Measurements from ENCODE around the gene SPATA31D3. TPM values are rescaled to one million over a fixed set of nuclear protein-coding genes. Genes with fewer than 3 reads are reported as not detected.

Gene SPATA31D3
- total and polyA plus RNA-seq, 2 experiments from 2014 or later: not detected

- peak; percentile 33 for DNase-seq
- no peak overlapping the region for H3K27ac ChIP-seq
- no peaks in the 10 kb centered on the region for H3K36me3 ChIP-seq (ENCODE audit: low read depth)
- no peak overlapping the region for H3K4me2 ChIP-seq (ENCODE audit: unreplicated experiment)
- TF ChIP-seq EZH2 (IDR thresholded peaks at IDR 0.05; ENCODE audit: insufficient read depth, poor library complexity, severe bottlenecking) (no peak), EZH2phosphoT487 (IDR thresholded peaks at IDR 0.05; ENCODE audit: insufficient read depth, low read depth) (no peak)
- no peaks in the 10 kb centered on the region for H4K20me1 ChIP-seq (ENCODE audit: insufficient read depth)
- no peak overlapping the region for H3K9ac ChIP-seq
- no peaks in the 10 kb centered on the region for H3K9me3 ChIP-seq (ENCODE audit: low read depth)
- no peaks in the 10 kb centered on the region for H3K9me2 ChIP-seq (ENCODE audit: insufficient read depth)
- H3K4me3 ChIP-seq: no peak overlapping the region
- no peak overlapping the region for H2AFZ ChIP-seq
- no peaks in the 10 kb centered on the region for H3K79me2 ChIP-seq (ENCODE audit: insufficient read depth)
- in situ Hi-C loops (cut with MboI): no loop called here
- no peaks in the 10 kb centered on the region for H3F3A ChIP-seq (ENCODE audit: insufficient read depth)
- H3K27me3 ChIP-seq (replicated peaks; ENCODE audit: insufficient read depth): no peaks in the 10 kb centered on the region; the same call in 1 of the 2 replicates
- H3K4me1 ChIP-seq (ENCODE audit: insufficient read depth): no peaks in the 10 kb centered on the region
Measured at GRCh38 chr9:81969971-81970370, 26.7 kb downstream of the SPATA31D3 start.

- Histone ChIP-seq H3K27ac (no peak overlapping the region), H3F3A (ENCODE audit: insufficient read depth) (no peaks in the 10 kb centered on the region), H3K79me2 (ENCODE audit: insufficient read depth) (no peaks in the 10 kb centered on the region), H3K27me3 (replicated peaks; ENCODE audit: insufficient read depth) (no peaks in the 10 kb centered on the region; the same call in 1 of the 2 replicates), H3K4me1 (ENCODE audit: insufficient read depth) (no peaks in the 10 kb centered on the region), H3K36me3 (ENCODE audit: low read depth) (no peaks in the 10 kb centered on the region), H3K9ac (no peak overlapping the region), H3K9me3 (ENCODE audit: low read depth) (no peaks in the 10 kb centered on the region), H3K4me2 (ENCODE audit: unreplicated experiment) (no peak overlapping the region), H3K9me2 (ENCODE audit: insufficient read depth) (no peaks in the 10 kb centered on the region), H2AFZ (no peak overlapping the region), H3K4me3 (no peak overlapping the region), H4K20me1 (ENCODE audit: insufficient read depth) (no peaks in the 10 kb centered on the region)
- no peak for TF ChIP-seq EZH2 (IDR thresholded peaks at IDR 0.05; ENCODE audit: insufficient read depth, poor library complexity, severe bottlenecking)
- no peak for TF ChIP-seq EZH2phosphoT487 (IDR thresholded peaks at IDR 0.05; ENCODE audit: insufficient read depth, low read depth)
- in situ Hi-C loops (cut with MboI): no loop called here
- no peak for DNase-seq
Measured at GRCh38 chr9:81971727-81972126, 28.4 kb downstream of the SPATA31D3 start.

- Histone ChIP-seq H3K9me2 (ENCODE audit: insufficient read depth) (no peaks in the 10 kb centered on the region), H3K4me2 (ENCODE audit: unreplicated experiment) (no peak overlapping the region), H3K27me3 (replicated peaks; ENCODE audit: insufficient read depth) (no peaks in the 10 kb centered on the region; the same call in 1 of the 2 replicates), H3K27ac (no peak overlapping the region), H3K4me1 (ENCODE audit: insufficient read depth) (peaks cover 6% of the 10 kb centered on the region; the same call in 1 of the 2 replicates), H3K79me2 (ENCODE audit: insufficient read depth) (no peaks in the 10 kb centered on the region), H2AFZ (no peak overlapping the region), H3F3A (ENCODE audit: insufficient read depth) (no peaks in the 10 kb centered on the region), H3K4me3 (no peak overlapping the region), H3K9ac (no peak overlapping the region), H3K36me3 (ENCODE audit: low read depth) (no peaks in the 10 kb centered on the region), H4K20me1 (ENCODE audit: insufficient read depth) (no peaks in the 10 kb centered on the region), H3K9me3 (ENCODE audit: low read depth) (no peaks in the 10 kb centered on the region)
- DNase-seq: no peak
- TF ChIP-seq EZH2phosphoT487 (IDR thresholded peaks at IDR 0.05; ENCODE audit: insufficient read depth, low read depth) (no peak), EZH2 (IDR thresholded peaks at IDR 0.05; ENCODE audit: insufficient read depth, poor library complexity, severe bottlenecking) (no peak)
- in situ Hi-C loops (cut with MboI): no loop called here
- WGBS, 2 experiments (ENCODE audit: low coverage in 1 of 2, low lambda C conversion rate in 2 of 2, missing lambda C conversion rate in 2 of 2): 28 to 37% methylated on average over 5 of the region's 5 CpGs
Measured at GRCh38 chr9:81974764-81975163, 31.5 kb downstream of the SPATA31D3 start.

GRCh38 chr9:81976351-81976750, 33.1 kb downstream of the SPATA31D3 start:
- DNase-seq: no peak
- no peak for TF ChIP-seq EZH2phosphoT487 (IDR thresholded peaks at IDR 0.05; ENCODE audit: insufficient read depth, low read depth)
- no peak for TF ChIP-seq EZH2 (IDR thresholded peaks at IDR 0.05; ENCODE audit: insufficient read depth, poor library complexity, severe bottlenecking)
- Histone ChIP-seq H3K27me3 (replicated peaks; ENCODE audit: insufficient read depth) (no peaks in the 10 kb centered on the region; the same call in 1 of the 2 replicates), H3K9me3 (ENCODE audit: low read depth) (no peaks in the 10 kb centered on the region), H3K9me2 (ENCODE audit: insufficient read depth) (no peaks in the 10 kb centered on the region), H3K4me3 (no peak overlapping the region), H3K4me2 (ENCODE audit: unreplicated experiment) (no peak overlapping the region), H3K27ac (no peak overlapping the region), H3K79me2 (ENCODE audit: insufficient read depth) (no peaks in the 10 kb centered on the region), H3K4me1 (ENCODE audit: insufficient read depth) (peaks cover 19% of the 10 kb centered on the region), H2AFZ (no peak overlapping the region), H3K9ac (no peak overlapping the region), H4K20me1 (ENCODE audit: insufficient read depth) (no peaks in the 10 kb centered on the region), H3F3A (ENCODE audit: insufficient read depth) (0 out of 2 replicates have a peak, but pooled peaks cover 9% of the 10 kb centered on the region), H3K36me3 (ENCODE audit: low read depth) (no peaks in the 10 kb centered on the region)
- in situ Hi-C loops (cut with MboI): no loop called here
- 59 to 65% methylated on average over 10 to 11 of the region's 11 CpGs for WGBS, 2 experiments (ENCODE audit: low coverage in 1 of 2, low lambda C conversion rate in 2 of 2, missing lambda C conversion rate in 2 of 2)

GRCh38 chr9:81979196-81979595, 35.9 kb downstream of the SPATA31D3 start:
- no peak for DNase-seq
- TF ChIP-seq EZH2 (IDR thresholded peaks at IDR 0.05; ENCODE audit: insufficient read depth, poor library complexity, severe bottlenecking): no peak
- TF ChIP-seq EZH2phosphoT487 (IDR thresholded peaks at IDR 0.05; ENCODE audit: insufficient read depth, low read depth): no peak
- Histone ChIP-seq H3K9ac (no peak overlapping the region), H3K4me1 (ENCODE audit: insufficient read depth) (peaks cover 19% of the 10 kb centered on the region), H3K79me2 (ENCODE audit: insufficient read depth) (no peaks in the 10 kb centered on the region), H3K27me3 (replicated peaks; ENCODE audit: insufficient read depth) (no peaks in the 10 kb centered on the region), H3K9me2 (ENCODE audit: insufficient read depth) (no peaks in the 10 kb centered on the region), H2AFZ (no peak overlapping the region), H3F3A (ENCODE audit: insufficient read depth) (0 out of 2 replicates have a peak, but pooled peaks cover 9% of the 10 kb centered on the region), H3K9me3 (ENCODE audit: low read depth) (no peaks in the 10 kb centered on the region), H3K4me2 (ENCODE audit: unreplicated experiment) (no peak overlapping the region), H3K36me3 (ENCODE audit: low read depth) (no peaks in the 10 kb centered on the region), H3K4me3 (no peak overlapping the region), H4K20me1 (ENCODE audit: insufficient read depth) (no peaks in the 10 kb centered on the region), H3K27ac (no peak overlapping the region)
- in situ Hi-C loops (cut with MboI): no loop called here
- 71 to 74% methylated on average over 2 of the region's 2 CpGs for WGBS, 2 experiments (ENCODE audit: low coverage in 1 of 2, low lambda C conversion rate in 2 of 2, missing lambda C conversion rate in 2 of 2)

All from GM23248 (cell line).